Measurements from ENCODE around the gene CCDC88B.

- TF ChIP-seq, protein P1, sequence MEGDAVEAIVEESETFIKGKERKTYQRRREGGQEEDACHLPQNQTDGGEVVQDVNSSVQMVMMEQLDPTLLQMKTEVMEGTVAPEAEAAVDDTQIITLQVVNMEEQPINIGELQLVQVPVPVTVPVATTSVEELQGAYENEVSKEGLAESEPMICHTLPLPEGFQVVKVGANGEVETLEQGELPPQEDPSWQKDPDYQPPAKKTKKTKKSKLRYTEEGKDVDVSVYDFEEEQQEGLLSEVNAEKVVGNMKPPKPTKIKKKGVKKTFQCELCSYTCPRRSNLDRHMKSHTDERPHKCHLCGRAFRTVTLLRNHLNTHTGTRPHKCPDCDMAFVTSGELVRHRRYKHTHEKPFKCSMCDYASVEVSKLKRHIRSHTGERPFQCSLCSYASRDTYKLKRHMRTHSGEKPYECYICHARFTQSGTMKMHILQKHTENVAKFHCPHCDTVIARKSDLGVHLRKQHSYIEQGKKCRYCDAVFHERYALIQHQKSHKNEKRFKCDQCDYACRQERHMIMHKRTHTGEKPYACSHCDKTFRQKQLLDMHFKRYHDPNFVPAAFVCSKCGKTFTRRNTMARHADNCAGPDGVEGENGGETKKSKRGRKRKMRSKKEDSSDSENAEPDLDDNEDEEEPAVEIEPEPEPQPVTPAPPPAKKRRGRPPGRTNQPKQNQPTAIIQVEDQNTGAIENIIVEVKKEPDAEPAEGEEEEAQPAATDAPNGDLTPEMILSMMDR (IDR thresholded peaks at IDR 0.05; ENCODE audit: low read depth, low read length) = no peak
- no peak for TF ChIP-seq EZH2phosphoT487 (IDR thresholded peaks at IDR 0.05; ENCODE audit: low read depth)
Measured at GRCh38 chr11:64340671-64341335, 799 bp downstream of the CCDC88B start.

Data from OCI-LY3 (cell line).